K562 (cell line): ENCODE results near the gene ABCC10. TPM values are rescaled to one million over a fixed set of nuclear protein-coding genes. Genes with fewer than 3 reads are reported as not detected.
A peak's percentile ranks its signal among the peaks of the same experiment; 100 is the strongest.

ENCODE experiments used
- AFF4 ChIP-seq: sonication (generic); formaldehyde crosslinking; IDR thresholded peaks from 2 replicates; pipeline ENCODE4 v1.8.0; 2023; ENCODE audit warnings: mild to moderate bottlenecking, missing genetic modification reagents
- ASH1L ChIP-seq: fragments of 450-650 bp; IDR thresholded peaks from 2 replicates; pipeline ENCODE4 v1.6.1; 2018; ENCODE audit warnings: borderline replicate concordance, mild to moderate bottlenecking, low read depth; ENCODE audit not compliant: partially characterized antibody
- ATF2 ChIP-seq: sonication (generic); formaldehyde crosslinking; IDR thresholded peaks from 2 replicates; pipeline ENCODE4 v1.8.1; 2022; ENCODE audit warnings: missing genetic modification reagents
- ATF7 ChIP-seq: fragments of 450-650 bp; IDR thresholded peaks from 2 replicates; pipeline ENCODE4 v1.7.1; 2014; ENCODE audit warnings: mild to moderate bottlenecking, moderate library complexity
- C11orf30 ChIP-seq: fragments of 450-650 bp; IDR thresholded peaks from 2 replicates; pipeline ENCODE4 v1.6.1; 2016; ENCODE audit warnings: low read depth, mild to moderate bottlenecking
- CC2D1A ChIP-seq: fragments of 450-650 bp; IDR thresholded peaks from 2 replicates; pipeline ENCODE4 v1.6.1; 2017; ENCODE audit warnings: mild to moderate bottlenecking
- EGR1 ChIP-seq: fragments of 450-650 bp; conservative IDR thresholded peaks from 2 replicates; pipeline ENCODE4 v1.6.1; 2017; ENCODE audit warnings: mild to moderate bottlenecking
- GTF2E2 ChIP-seq: fragments of 200-800 bp; sonication (Bioruptor generic); IDR thresholded peaks from 2 replicates; pipeline ENCODE4 v1.6.1; 2016; ENCODE audit warnings: missing genetic modification characterization, missing compliant biosample characterization
- HBP1 ChIP-seq: fragments of 450-650 bp; formaldehyde crosslinking; IDR thresholded peaks from 2 replicates; pipeline ENCODE4 v1.4.0; 2022; ENCODE audit warnings: missing genetic modification characterization
- JUND ChIP-seq, 2 experiments: IDR thresholded peaks; 2 replicates in 1 of 2; 3 replicates in 1 of 2; pipeline ENCODE4 v1.6.1; 2011; ENCODE audit warnings: borderline replicate concordance in 2 of 2, low read depth in 2 of 2, low read length in 2 of 2, improper control_type of control experiment in 1 of 2, missing biosample characterization in 1 of 2, missing genetic modification characterization in 1 of 2, missing genetic modification reagents in 1 of 2
- MAFF ChIP-seq: IDR thresholded peaks from 2 replicates; pipeline ENCODE4 v1.6.1; 2012; ENCODE audit warnings: low read length, improper control_type of control experiment
- MXI1 ChIP-seq: IDR thresholded peaks from 2 replicates; pipeline ENCODE4 v1.6.1; 2011; ENCODE audit warnings: low read depth, mild to moderate bottlenecking, improper control_type of control experiment, low read length
- NKRF ChIP-seq: fragments of 450-650 bp; IDR thresholded peaks from 2 replicates; pipeline ENCODE4 v1.6.1; 2016; ENCODE audit warnings: borderline replicate concordance
- PURB ChIP-seq: sonication (generic); formaldehyde crosslinking; IDR thresholded peaks from 2 replicates; pipeline ENCODE4 v1.9.0; 2021; ENCODE audit warnings: low read depth, mild to moderate bottlenecking, missing genetic modification reagents
- SMARCE1 ChIP-seq: fragments of 450-650 bp; IDR thresholded peaks from 2 replicates; pipeline ENCODE4 v1.7.1; 2016; ENCODE audit warnings: mild to moderate bottlenecking
- TSC22D4 ChIP-seq: fragments of 450-650 bp; IDR thresholded peaks from 2 replicates; pipeline ENCODE4 v1.6.1; 2016; ENCODE audit warnings: missing genetic modification characterization, missing biosample characterization, control low read depth
- ZBTB17 ChIP-seq: fragments of 450-650 bp; formaldehyde crosslinking; IDR thresholded peaks from 2 replicates; pipeline ENCODE4 v1.4.0; 2020; ENCODE audit warnings: mild to moderate bottlenecking
- ZNF134 ChIP-seq: fragments of 250-450 bp; sonication (Bioruptor Pico); conservative IDR thresholded peaks from 2 replicates; pipeline ENCODE4 v1.4.0; 2020
- ZNF316 ChIP-seq: fragments of 450-650 bp; IDR thresholded peaks from 2 replicates; pipeline ENCODE4 v1.6.1; 2016
- ZNF511 ChIP-seq: sonication (generic); formaldehyde crosslinking; IDR thresholded peaks from 2 replicates; pipeline ENCODE4 v1.8.0; 2022; ENCODE audit warnings: mild to moderate bottlenecking, missing genetic modification reagents
- ZNF589 ChIP-seq: fragments of 200-800 bp; sonication (Bioruptor generic); IDR thresholded peaks from 2 replicates; pipeline ENCODE4 v1.6.1; 2016; ENCODE audit warnings: low read depth, missing genetic modification characterization, missing compliant biosample characterization
- ZNF717 ChIP-seq: fragments of 250-450 bp; sonication (Bioruptor Pico); IDR thresholded peaks from 2 replicates; pipeline ENCODE4 v1.5.0; 2021
- polyA plus RNA-seq, 8 experiments: library from polyadenylated mRNA; depleted of rRNA in 4 of 8; stranded (reverse) in 5 of 8; unstranded in 3 of 8; fragments of >200 nt; fragmentation: Nextera tagmentation in 2 of 8; fragmentation: Illumina TruSeq in 1 of 8; extraction: Ambion mirVana in 2 of 8; extraction: Trizol in 1 of 8; gene quantifications; 2 replicates each; pipeline versions ENCODE4 v1.2.1 to v1.2.3, GENCODE V29; 2011 to 2014; ENCODE audit warnings: inconsistent platforms in 1 of 8, missing spikeins in 1 of 8
- total RNA-seq, 7 experiments: library from RNA; depleted of rRNA in 6 of 7; stranded (reverse); fragments of >200 nt in 6 of 7; fragmentation: Illumina TruSeq in 2 of 7; extraction: Trizol in 2 of 7; gene quantifications; 2 replicates each; pipeline versions ENCODE4 v1.2.1 to v1.2.3, GENCODE V29; 2011 to 2021; ENCODE audit warnings: low replicate concordance in 1 of 7

The ABCC10 gene
- total and polyA plus RNA-seq, 9 of the 15 experiments (the other 6 are each of a cell fraction or from before 2014, with no cell fraction given) = 2.4 to 29.1 (median 13.7) TPM

GRCh38 chr6:43494321-43494720 lies 67.0 kb downstream of the ABCC10 start (continued):
- TF ChIP-seq HBP1 (CRISPR knock-in tag) = no peak
- TF ChIP-seq ATF2 (CRISPR knock-in tag) = no peak
- no peak for TF ChIP-seq ZNF511 (CRISPR knock-in tag)
- TF ChIP-seq ZNF134 (CRISPR knock-in tag) = no peak
- no peak for TF ChIP-seq ZNF717 (CRISPR knock-in tag)
- TF ChIP-seq NKRF = no peak
- TF ChIP-seq ASH1L = no peak
- TF ChIP-seq CC2D1A = no peak
- TF ChIP-seq MAFF = peak; percentile 23; the same call in 1 of the 2 replicates
- TF ChIP-seq JUND (IDR thresholded peaks at IDR 0.05; ENCODE audit: borderline replicate concordance, low read depth, low read length) = peak; percentile 60
- no peak; the same call in 2 of the 3 replicates for TF ChIP-seq JUND (tag; IDR thresholded peaks at IDR 0.05; ENCODE audit: borderline replicate concordance, low read depth, low read length)
- TF ChIP-seq PURB (CRISPR knock-in tag) = no peak
- TF ChIP-seq TSC22D4 = no peak
- TF ChIP-seq AFF4 (CRISPR knock-in tag) = no peak
- no peak for TF ChIP-seq ZNF589
- TF ChIP-seq ZNF316 = peak; percentile 29
- TF ChIP-seq SMARCE1 = peak; percentile 52; the same call in 1 of the 2 replicates
- no peak for TF ChIP-seq ATF7
- TF ChIP-seq GTF2E2 (tag) = no peak
- no peak for TF ChIP-seq EGR1
- no peak for TF ChIP-seq ZBTB17 (CRISPR knock-in tag)
- no peak for TF ChIP-seq MXI1
- no peak for TF ChIP-seq C11orf30
